ENCODE data around the gene HNF1A. TPM values are rescaled to one million over a fixed set of nuclear protein-coding genes. Genes with fewer than 3 reads are reported as not detected.
A peak's percentile ranks its signal among the peaks of the same experiment; 100 is the strongest.

HNF1A gene
- total RNA-seq, 1 experiment from 2014 or later, result 8.4 TPM

- no peaks in the 10 kb centered on the region for H3K27me3 Mint-ChIP-seq (ENCODE audit: unreplicated experiment)
- intact Hi-C loops (cut with micrococcal nuclease; ENCODE audit: unreplicated experiment), result no loop called here
- no peak for DNase-seq
- peaks cover 16% of the 10 kb centered on the region for H3K36me3 Mint-ChIP-seq (ENCODE audit: insufficient read depth, unreplicated experiment)
- no peaks in the 10 kb centered on the region for H3K9me3 Mint-ChIP-seq (ENCODE audit: low read depth, unreplicated experiment)
- no TSS peak for BruUV-seq (replicated peaks)
- CTCF ChIA-PET, result no interaction called here
- peaks cover 15% of the 10 kb centered on the region for H3K4me1 Mint-ChIP-seq (ENCODE audit: low read depth, unreplicated experiment)
- H3K27ac Mint-ChIP-seq (ENCODE audit: unreplicated experiment), result no peak overlapping the region
- H3K4me3 Mint-ChIP-seq (ENCODE audit: low read depth, unreplicated experiment), result no peak overlapping the region
- no peak for TF ChIP-seq CTCF (IDR thresholded peaks at IDR 0.05; ENCODE audit: unreplicated experiment)
These were observed 35.4 kb downstream of the HNF1A start for GRCh38 chr12:121013715-121014114.

GRCh38 chr12:121015825-121016766 is 37.8 kb downstream of the HNF1A start, which contains the start of gene C12orf43:
Gene C12orf43, minus strand, starts transcription at chr12:121016487. Its CDS starts 13 bp downstream, at chr12:121016474.
- CTCF ChIA-PET, result no interaction called here
- peaks cover 8% of the 10 kb centered on the region for H3K4me1 Mint-ChIP-seq (ENCODE audit: low read depth, unreplicated experiment)
- H3K36me3 Mint-ChIP-seq (ENCODE audit: insufficient read depth, unreplicated experiment), result peaks cover 12% of the 10 kb centered on the region
- no peak for TF ChIP-seq CTCF (IDR thresholded peaks at IDR 0.05; ENCODE audit: unreplicated experiment)
- H3K27ac Mint-ChIP-seq (ENCODE audit: unreplicated experiment), result peak within 1 kb of the TSS; percentile 84
- no peaks in the 10 kb centered on the region for H3K27me3 Mint-ChIP-seq (ENCODE audit: unreplicated experiment)
- DNase-seq, result peak; percentile 93
- intact Hi-C loops (cut with micrococcal nuclease; ENCODE audit: unreplicated experiment), result no loop called here
- no peaks in the 10 kb centered on the region for H3K9me3 Mint-ChIP-seq (ENCODE audit: low read depth, unreplicated experiment)
- BruUV-seq (replicated peaks), result TSS peak; percentile 45
- peak within 1 kb of the TSS; percentile 92 for H3K4me3 Mint-ChIP-seq (ENCODE audit: low read depth, unreplicated experiment)

GRCh38 chr12:121017966-121018491 is 39.7 kb downstream of the HNF1A start:
- Mint-ChIP-seq H3K4me3 (ENCODE audit: low read depth, unreplicated experiment) (no peak overlapping the region), H3K27ac (ENCODE audit: unreplicated experiment) (no peak overlapping the region), H3K27me3 (ENCODE audit: unreplicated experiment) (no peaks in the 10 kb centered on the region), H3K4me1 (ENCODE audit: low read depth, unreplicated experiment) (peaks cover 8% of the 10 kb centered on the region), H3K9me3 (ENCODE audit: low read depth, unreplicated experiment) (no peaks in the 10 kb centered on the region), H3K36me3 (ENCODE audit: insufficient read depth, unreplicated experiment) (peaks cover 12% of the 10 kb centered on the region)
- no TSS peak for BruUV-seq (replicated peaks)
- DNase-seq, result no peak
- no peak for TF ChIP-seq CTCF (IDR thresholded peaks at IDR 0.05; ENCODE audit: unreplicated experiment)
- CTCF ChIA-PET, result no interaction called here
- intact Hi-C loops (cut with micrococcal nuclease; ENCODE audit: unreplicated experiment), result no loop called here

- H3K36me3 Mint-ChIP-seq (ENCODE audit: insufficient read depth, unreplicated experiment), result peaks cover 12% of the 10 kb centered on the region
- H3K4me1 Mint-ChIP-seq (ENCODE audit: low read depth, unreplicated experiment), result peaks cover 8% of the 10 kb centered on the region
- TF ChIP-seq CTCF (IDR thresholded peaks at IDR 0.05; ENCODE audit: unreplicated experiment), result no peak
- CTCF ChIA-PET, result interaction anchor here (0.6 kb wide), 1 partner anchor 110 kb away, joined by 3 read pairs; no protein-coding TSS in a partner anchor
- no peaks in the 10 kb centered on the region for H3K9me3 Mint-ChIP-seq (ENCODE audit: low read depth, unreplicated experiment)
- intact Hi-C loops (cut with micrococcal nuclease; ENCODE audit: unreplicated experiment), result no loop called here
- BruUV-seq (replicated peaks), result no TSS peak
- no peaks in the 10 kb centered on the region for H3K27me3 Mint-ChIP-seq (ENCODE audit: unreplicated experiment)
- H3K4me3 Mint-ChIP-seq (ENCODE audit: low read depth, unreplicated experiment), result no peak overlapping the region
- no peak for DNase-seq
- H3K27ac Mint-ChIP-seq (ENCODE audit: unreplicated experiment), result no peak overlapping the region
These were observed 40.7 kb downstream of the HNF1A start for GRCh38 chr12:121018860-121019617.

All from Calu3 (cell line).